Ramos (cell line): ENCODE results near the gene FAM184A.

Experiments used
- in situ Hi-C: fragments of 300-500 bp; cut with MboI; formaldehyde crosslinking; loops from one replicate; pipeline ENCODE4 v1.14.3; 2022; ENCODE audit warnings: low sequenced_read_pairs; ENCODE audit not compliant: unreplicated experiment

The FAM184A gene

GRCh38 chr6:118981884-118982574 lies 96.4 kb downstream of the FAM184A start:
- in situ Hi-C loops = no loop called here

DNA sequence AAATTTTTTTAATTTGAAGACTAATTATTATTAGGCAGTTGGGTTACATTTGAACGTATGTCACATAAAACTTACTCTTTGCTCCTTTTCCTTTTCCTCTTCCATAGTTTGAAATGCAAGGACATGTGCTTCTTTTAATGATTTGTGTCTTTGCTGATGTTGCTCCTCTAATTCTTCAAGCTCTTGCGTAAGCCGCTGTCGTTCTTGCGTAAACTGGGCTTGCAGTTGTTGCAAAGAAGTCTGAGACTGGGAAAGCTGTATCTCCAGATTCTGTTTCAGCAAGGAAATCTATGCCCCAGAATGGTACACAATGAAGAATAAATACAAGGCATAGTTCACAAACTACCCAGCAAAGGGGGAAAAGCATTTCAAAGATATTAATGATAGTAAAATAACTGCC lies 98.4 kb downstream of the FAM184A start:
- in situ Hi-C loops = no loop called here

- in situ Hi-C loops = no loop called here
Measured at GRCh38 chr6:118974790-118975189, 103.7 kb downstream of the FAM184A start.

GRCh38 chr6:118971682-118972081 lies 106.8 kb downstream of the FAM184A start:
- in situ Hi-C loops = no loop called here

DNA sequence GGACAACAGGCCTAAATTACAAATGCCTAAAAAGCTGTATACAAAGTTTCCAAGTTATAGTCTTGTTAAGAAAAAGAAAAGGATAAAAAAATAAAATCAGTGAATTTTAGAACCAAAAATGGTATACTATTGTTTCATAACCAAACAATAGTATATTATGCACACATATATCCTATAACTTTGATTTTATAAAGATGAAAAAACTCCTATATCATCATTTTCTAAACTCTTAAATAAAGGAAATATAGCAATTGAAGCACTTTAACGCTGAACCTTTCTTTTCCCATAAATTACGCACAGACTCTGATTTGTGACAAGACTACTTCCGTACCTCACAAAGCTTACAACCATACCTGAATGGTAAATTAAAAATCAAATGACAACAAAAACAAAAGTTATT lies 107.6 kb downstream of the FAM184A start:
- in situ Hi-C loops = no loop called here

GRCh38 chr6:118968416-118968815 lies 110.0 kb downstream of the FAM184A start:
- in situ Hi-C loops = no loop called here

- in situ Hi-C loops = no loop called here
Measured at GRCh38 chr6:118967239-118967638, 111.2 kb downstream of the FAM184A start.

- in situ Hi-C loops = no loop called here
Measured at GRCh38 chr6:118965843-118966370, 112.6 kb downstream of the FAM184A start.

GRCh38 chr6:118965371-118965770 lies 113.1 kb downstream of the FAM184A start:
- in situ Hi-C loops = no loop called here

DNA sequence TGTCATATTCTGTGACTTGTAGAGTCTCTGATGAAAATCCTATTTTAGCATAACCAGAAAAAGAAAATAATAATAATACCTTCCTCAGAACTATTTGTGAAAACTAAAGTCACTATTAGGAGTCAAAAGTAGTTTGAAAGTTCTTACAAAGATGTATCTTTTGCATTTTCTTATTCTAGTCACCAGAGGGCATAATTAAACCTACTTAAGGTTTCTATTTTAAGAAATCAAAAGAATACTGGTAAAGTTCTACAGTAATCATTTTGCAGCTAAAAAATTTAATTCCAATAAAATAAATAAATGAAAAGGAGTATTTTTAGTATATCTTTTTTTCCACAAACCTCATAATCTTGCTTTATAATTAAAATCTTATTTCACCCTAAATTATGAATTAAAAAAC lies 115.5 kb downstream of the FAM184A start:
- in situ Hi-C loops = no loop called here

GRCh38 chr6:118959903-118960302 lies 118.6 kb downstream of the FAM184A start:
- in situ Hi-C loops = no loop called here

GRCh38 chr6:118953391-118953790 lies 125.1 kb downstream of the FAM184A start:
- in situ Hi-C loops = no loop called here

DNA sequence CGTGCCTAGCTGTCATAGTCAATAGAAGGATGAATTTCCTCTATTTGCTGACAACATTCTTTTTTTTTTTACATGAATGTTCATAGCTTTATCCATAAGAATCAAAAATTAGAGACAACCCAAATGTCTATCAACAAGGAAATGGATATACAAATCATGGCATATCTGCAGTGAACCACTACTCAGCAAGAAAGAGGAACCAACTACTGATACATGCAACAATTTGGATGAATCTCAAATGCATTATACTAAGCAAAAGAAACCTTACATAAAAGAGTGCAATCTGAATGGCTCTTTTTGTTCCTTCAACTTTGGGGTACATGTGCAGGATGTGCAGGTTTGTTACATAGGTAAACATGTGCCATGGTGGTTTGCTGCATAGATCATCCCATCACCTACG lies 125.8 kb downstream of the FAM184A start:
- in situ Hi-C loops = no loop called here

DNA sequence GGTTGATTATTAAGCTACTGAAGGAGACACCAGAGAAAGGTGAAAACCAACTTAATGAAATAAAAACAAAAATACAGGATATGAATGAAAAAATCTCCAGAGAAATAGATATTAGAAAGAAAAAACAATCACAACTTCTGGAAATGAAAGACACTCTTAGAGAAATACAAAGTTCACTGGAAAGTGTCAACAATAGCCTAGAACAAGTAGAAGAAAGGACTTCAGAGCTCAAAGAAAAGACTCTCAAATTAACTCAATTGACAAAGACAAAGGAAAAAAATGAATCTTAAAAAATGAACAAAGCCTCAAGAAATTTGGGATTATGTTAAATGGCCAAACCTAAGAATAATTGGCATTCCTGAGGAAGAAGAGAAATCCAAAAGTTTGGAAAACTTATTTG lies 133.2 kb downstream of the FAM184A start:
- in situ Hi-C loops = no loop called here

DNA sequence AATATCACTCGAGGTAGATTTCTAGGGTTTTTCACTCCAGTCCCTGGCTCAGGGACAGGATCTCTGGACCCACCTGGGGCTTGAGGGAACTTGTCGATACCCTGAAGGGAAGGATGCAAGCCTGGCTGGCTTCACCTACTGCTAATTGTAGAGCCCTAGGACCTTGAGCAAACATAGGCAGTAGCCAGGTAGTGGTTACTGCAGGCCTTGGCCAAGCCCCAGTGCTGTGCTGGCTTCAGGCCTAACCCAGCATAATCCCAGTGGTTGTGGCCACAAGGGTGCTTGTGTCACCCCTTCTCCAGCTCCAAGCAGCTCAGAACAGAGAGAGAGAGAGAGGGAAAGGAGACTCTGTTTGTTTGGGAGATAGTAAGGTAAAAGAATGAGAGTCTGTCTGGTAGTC lies 137.7 kb downstream of the FAM184A start:
- in situ Hi-C loops = no loop called here

DNA sequence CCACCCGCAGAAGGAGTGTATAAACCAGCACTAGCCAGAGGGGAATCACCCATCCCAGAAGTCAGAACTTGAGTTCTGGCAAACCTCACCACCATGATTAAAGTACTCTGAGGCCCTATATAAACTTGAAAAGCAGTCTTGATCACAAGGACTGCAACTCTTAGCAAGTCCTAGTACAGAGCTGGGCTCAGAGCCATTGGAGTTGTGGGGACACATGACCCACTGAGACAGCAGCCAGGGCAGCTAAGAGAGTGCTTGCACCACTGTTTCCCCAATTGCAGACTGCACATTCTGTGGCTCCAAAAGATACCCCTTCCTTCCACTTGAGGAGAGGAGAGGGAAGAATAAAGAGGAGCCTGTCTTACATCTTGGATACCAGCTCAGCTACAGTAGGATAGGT lies 138.8 kb downstream of the FAM184A start:
- in situ Hi-C loops = no loop called here

GRCh38 chr6:118935978-118936703 lies 142.3 kb downstream of the FAM184A start:
- in situ Hi-C loops = no loop called here

- in situ Hi-C loops = no loop called here
Measured at GRCh38 chr6:118935331-118935668, 143.2 kb downstream of the FAM184A start.

DNA sequence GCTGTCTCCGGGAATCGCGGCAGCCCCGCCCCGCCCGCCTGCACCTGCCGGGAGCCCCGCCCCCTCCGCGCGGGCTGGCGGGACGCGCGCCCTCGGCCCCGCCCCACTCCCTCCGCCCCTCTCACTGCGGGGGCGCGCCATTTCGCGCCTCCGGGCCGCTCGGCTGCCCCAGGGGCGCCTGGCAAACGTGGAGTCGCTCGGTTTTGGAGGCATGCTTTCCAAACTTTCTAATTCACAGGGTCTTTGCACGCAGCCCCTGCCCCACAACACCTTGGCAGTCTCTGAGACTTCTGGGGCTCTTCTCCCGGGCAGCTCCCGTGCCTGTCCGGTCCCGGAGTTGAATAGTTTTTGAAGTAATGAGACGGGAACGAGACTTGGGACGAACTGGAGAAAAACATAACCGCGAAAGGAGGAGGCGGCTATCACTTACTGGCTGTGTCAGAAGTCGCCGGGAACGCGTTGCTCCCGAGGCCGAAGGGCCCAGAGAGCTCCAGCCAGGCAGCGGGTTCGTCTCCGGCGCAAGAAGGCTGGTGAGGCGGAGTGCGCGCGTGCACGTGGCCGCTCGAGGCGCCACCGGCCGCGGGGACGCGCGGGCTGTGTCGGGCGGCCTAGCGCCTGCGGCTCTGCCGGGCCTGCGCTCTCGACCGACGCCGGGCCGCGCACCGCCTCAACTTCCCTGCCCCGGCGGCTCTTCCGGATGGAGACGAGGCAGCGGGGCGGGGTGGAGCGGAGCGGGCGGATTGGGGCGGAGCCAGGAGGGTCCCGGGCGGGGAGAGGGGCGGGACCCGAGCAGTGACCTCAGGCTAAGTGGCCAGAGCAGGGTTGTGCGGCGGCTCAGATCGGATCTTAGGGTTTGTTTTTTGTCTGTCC lies 143.8 kb downstream of the FAM184A start, which contains the start of gene MCM9:
MCM9 (minus strand) TSS at position 699 of the 870 bp plus-strand sequence. CDS start 3,436 bp downstream, outside the sequence.
- in situ Hi-C loops = no loop called here

- in situ Hi-C loops = no loop called here
Measured at GRCh38 chr6:118933855-118934460, 144.5 kb downstream of the FAM184A start.
